Transverse colon (tissue), 4 donors: Measurements from ENCODE around the gene MAST4.

Experiments
- CTCF ChIP-seq, 5 experiments: fragments of 200-600 bp in 3 of 5; fragments of 450-650 bp in 2 of 5; sonication (generic) in 3 of 5; IDR thresholded peaks; 1 replicate in 2 of 5; 2 replicates in 3 of 5; pipeline ENCODE4 v1.5.1; 2016 to 2017; ENCODE audit warnings: antibody characterized with exemption in 5 of 5, inconsistent platforms in 3 of 5, mild to moderate bottlenecking in 2 of 5, moderate library complexity in 1 of 5
- EP300 ChIP-seq: sonication (generic); formaldehyde crosslinking; IDR thresholded peaks from one replicate; pipeline ENCODE4 v1.6.1; 2017; ENCODE audit warnings: antibody characterized with exemption, low read depth
- POLR2A ChIP-seq: fragments of 450-650 bp; IDR thresholded peaks from one replicate; pipeline ENCODE4 v1.6.1; 2016; ENCODE audit warnings: antibody characterized with exemption, mild to moderate bottlenecking, moderate library complexity
- POLR2AphosphoS5 ChIP-seq, 3 donors: sonication (generic); formaldehyde crosslinking; IDR thresholded peaks; one replicate each; pipeline ENCODE4 v1.6.1; 2016; ENCODE audit warnings: antibody characterized with exemption in 3 of 3

- no peak for TF ChIP-seq POLR2A
- TF ChIP-seq CTCF (IDR thresholded peaks at IDR 0.05), result no peak
- TF ChIP-seq POLR2AphosphoS5 (IDR thresholded peaks at IDR 0.05), result no peak
- TF ChIP-seq EP300, result no peak
Measured at GRCh38 chr5:66850354-66851075, 254.3 kb downstream of the MAST4 start.
